ENCODE measurements around the gene TSPOAP1. TPM values are rescaled to one million over a fixed set of nuclear protein-coding genes. Genes with fewer than 3 reads are reported as not detected.
A peak's percentile ranks its signal among the peaks of the same experiment; 100 is the strongest.

The TSPOAP1 gene
- total RNA-seq, 2 donors from 2014 or later, result 22.6 to 26.3 TPM

- no peak for TF ChIP-seq CTCF (IDR thresholded peaks at IDR 0.05)
- Histone ChIP-seq H3K27ac (no peak overlapping the region), H3K4me3 (no peak overlapping the region), H3K9me3 (no peaks in the 10 kb centered on the region), H3K4me1 (ENCODE audit: control insufficient read depth in 1 of 2, low read depth in 2 of 2) (peaks cover 7 to 19% of the 10 kb centered on the region in 2 donors), H3K36me3 (no peaks in the 10 kb centered on the region), H3K27me3 (replicated peaks; ENCODE audit: insufficient read depth) (no peaks in the 10 kb centered on the region)
- ATAC-seq (ENCODE audit: insufficient number of reproducible peaks, low FRiP score, low read depth) (no peak), DNase-seq (ENCODE audit: low spot score) (no peak)
Observed at GRCh38 chr17:58334256-58334655, 5.7 kb upstream of the TSPOAP1 start.

- no peak overlapping the region for H3K27ac ChIP-seq
- ATAC-seq (ENCODE audit: insufficient number of reproducible peaks, low FRiP score, low read depth), result no peak
- H3K36me3 ChIP-seq, result no peaks in the 10 kb centered on the region
- H3K4me1 ChIP-seq (ENCODE audit: control insufficient read depth in 1 of 2, low read depth in 2 of 2), result peaks cover 7 to 19% of the 10 kb centered on the region in 2 donors
- peak overlapping the region; percentile 72 for H3K4me3 ChIP-seq
- no peak for DNase-seq (ENCODE audit: low spot score)
- no peak for TF ChIP-seq CTCF (IDR thresholded peaks at IDR 0.05)
- no peaks in the 10 kb centered on the region for H3K9me3 ChIP-seq
- H3K27me3 ChIP-seq (replicated peaks; ENCODE audit: insufficient read depth), result no peaks in the 10 kb centered on the region
Observed at GRCh38 chr17:58333736-58334207, 5.2 kb upstream of the TSPOAP1 start.

GRCh38 chr17:58332778-58333735 lies 4.5 kb upstream of the TSPOAP1 start:
- Histone ChIP-seq H3K36me3 (no peaks in the 10 kb centered on the region), H3K9me3 (no peaks in the 10 kb centered on the region), H3K27ac (no peak overlapping the region), H3K27me3 (replicated peaks; ENCODE audit: insufficient read depth) (no peaks in the 10 kb centered on the region), H3K4me1 (ENCODE audit: control insufficient read depth in 1 of 2, low read depth in 2 of 2) (peaks cover 7 to 13% of the 10 kb centered on the region in 2 donors), H3K4me3 (peak overlapping the region; percentile 72)
- DNase-seq (ENCODE audit: low spot score) (no peak), ATAC-seq (ENCODE audit: insufficient number of reproducible peaks, low FRiP score, low read depth) (no peak)
- TF ChIP-seq CTCF (IDR thresholded peaks at IDR 0.05), result no peak

- no peaks in the 10 kb centered on the region for H3K9me3 ChIP-seq
- no peak for TF ChIP-seq CTCF (IDR thresholded peaks at IDR 0.05)
- H3K27ac ChIP-seq, result peak overlapping the region in 1 of 2 donors; percentile 41
- peak overlapping the region; percentile 72 for H3K4me3 ChIP-seq
- H3K27me3 ChIP-seq (replicated peaks; ENCODE audit: insufficient read depth), result no peaks in the 10 kb centered on the region
- no peaks in the 10 kb centered on the region for H3K36me3 ChIP-seq
- peaks cover 5 to 7% of the 10 kb centered on the region in 2 donors for H3K4me1 ChIP-seq (ENCODE audit: control insufficient read depth in 1 of 2, low read depth in 2 of 2)
- DNase-seq (ENCODE audit: low spot score) (no peak), ATAC-seq (ENCODE audit: insufficient number of reproducible peaks, low FRiP score, low read depth) (no peak)
Observed at GRCh38 chr17:58331815-58332777, 3.5 kb upstream of the TSPOAP1 start.
